Memory B cell (primary cell): ENCODE data around the gene STIP1.
A peak's percentile ranks its signal among the peaks of the same experiment; 100 is the strongest.

Experiments
- ATAC-seq: fragments of 150-1000 bp; cut with Tn5 transposase; 2 replicates; pipeline ENCODE4 v1.10.0; 2021; ENCODE audit warnings: low read depth, mild to moderate bottlenecking, moderate library complexity
- DNase-seq, 2 donors: peaks; one replicate each; pipeline ENCODE4 v3.0.0; 2022; ENCODE audit warnings: low spot score in 2 of 2
- H3K27ac Mint-ChIP-seq: one replicate; pipeline ENCODE4 v1.8.0; 2022; ENCODE audit warnings: mild to moderate bottlenecking, moderate library complexity, mixed read lengths
- H3K27me3 Mint-ChIP-seq: one replicate; pipeline ENCODE4 v1.8.0; 2022; ENCODE audit warnings: mixed read lengths
- H3K36me3 Mint-ChIP-seq: one replicate; pipeline ENCODE4 v1.8.0; 2022; ENCODE audit warnings: mild to moderate bottlenecking, mixed read lengths
- H3K4me1 Mint-ChIP-seq: one replicate; pipeline ENCODE4 v1.8.0; 2022; ENCODE audit warnings: mixed read lengths
- H3K4me3 Mint-ChIP-seq: one replicate; pipeline ENCODE4 v1.8.0; 2022; ENCODE audit warnings: mild to moderate bottlenecking, moderate library complexity, mixed read lengths
- H3K9me3 Mint-ChIP-seq: one replicate; pipeline ENCODE4 v1.8.0; 2022; ENCODE audit warnings: mixed read lengths

STIP1 gene

DNA sequence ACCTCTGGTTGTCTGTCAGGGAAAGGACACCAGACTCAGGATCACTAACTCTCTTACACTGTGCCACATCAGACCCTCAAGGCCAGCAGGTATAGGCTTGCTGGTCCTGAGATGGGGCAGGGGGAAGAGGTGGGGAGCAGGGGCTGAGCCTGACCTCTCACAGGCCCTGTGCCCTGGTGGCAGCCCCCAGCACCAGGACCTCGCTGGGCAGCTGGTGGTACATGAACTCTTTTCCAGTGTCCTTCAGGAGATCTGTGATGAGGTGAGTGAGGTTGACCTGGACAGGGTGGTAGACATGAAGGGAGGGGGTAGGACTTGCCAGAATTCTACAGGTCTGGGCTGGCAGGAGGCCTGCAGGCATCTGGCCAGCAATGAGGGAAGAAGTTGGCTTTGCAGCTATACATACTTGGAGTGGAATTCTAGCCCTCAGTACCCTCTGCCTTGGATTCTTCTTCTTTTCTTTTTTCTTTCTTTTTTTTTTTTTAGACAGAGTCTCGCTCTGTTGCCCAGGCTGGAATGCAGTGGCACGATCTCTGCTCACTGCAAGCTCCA, 41.5 kb downstream of the STIP1 start:
- Mint-ChIP-seq H3K4me1 (peaks cover 37% of the 10 kb centered on the region), H3K27me3 (no peaks in the 10 kb centered on the region), H3K4me3 (peak overlapping the region; percentile 94), H3K27ac (peak overlapping the region; percentile 89), H3K36me3 (no peaks in the 10 kb centered on the region), H3K9me3 (no peaks in the 10 kb centered on the region)
- DNase-seq = no peak
- ATAC-seq = no peak

DNA sequence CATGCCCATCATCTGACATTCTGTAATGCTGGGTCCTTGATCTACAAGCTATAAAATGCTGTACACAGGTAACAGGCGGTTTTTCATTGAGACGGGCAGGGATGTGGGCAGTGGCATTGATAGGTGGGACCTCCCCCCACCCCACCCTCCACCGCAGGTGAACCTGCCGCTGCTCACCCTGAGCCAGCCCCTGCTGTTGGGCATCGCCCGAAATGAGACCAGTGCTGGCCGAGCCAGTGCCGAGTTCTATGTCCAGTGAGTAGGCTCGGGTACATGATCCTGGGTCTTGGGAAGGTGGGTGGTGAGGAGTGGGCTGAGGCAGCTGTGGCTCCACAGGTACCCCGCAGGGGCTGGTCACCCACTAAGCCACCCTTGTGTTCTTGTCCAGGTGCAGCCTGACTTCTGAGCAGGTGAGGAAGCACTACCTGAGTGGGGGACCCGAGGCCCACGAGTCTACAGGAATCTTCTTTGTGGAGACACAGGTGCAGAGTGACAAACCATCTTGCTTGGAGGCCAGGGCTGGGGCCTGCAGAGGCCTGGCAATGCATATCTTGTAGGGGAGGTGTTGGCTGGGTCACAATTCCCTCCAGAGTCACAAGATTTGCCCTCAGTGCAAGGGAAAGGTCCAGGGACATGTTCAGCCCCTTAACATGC, 43.2 kb downstream of the STIP1 start:
- peaks cover 40% of the 10 kb centered on the region for H3K4me1 Mint-ChIP-seq

DNA sequence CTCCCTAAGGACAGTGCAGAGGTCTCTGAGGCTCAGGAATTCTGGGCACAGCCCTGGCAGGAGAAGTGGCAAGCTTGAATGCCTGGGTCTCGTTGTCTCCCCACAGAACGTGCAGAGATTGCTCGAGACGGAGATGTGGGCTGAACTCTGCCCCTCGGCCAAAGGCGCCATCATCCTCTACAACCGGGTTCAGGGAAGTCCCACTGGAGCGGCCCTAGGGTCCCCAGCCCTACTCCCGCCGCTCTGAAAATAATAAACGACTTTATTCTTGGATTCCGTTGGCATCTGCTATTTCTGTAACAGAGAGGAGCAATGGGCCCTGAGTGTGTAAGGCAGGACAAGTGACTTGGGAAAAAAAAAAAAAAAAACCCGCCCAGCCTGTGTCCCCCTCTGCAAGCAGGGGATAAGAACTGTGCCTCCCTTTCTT, 43.8 kb downstream of the STIP1 start:
- Mint-ChIP-seq H3K36me3 (no peaks in the 10 kb centered on the region), H3K9me3 (no peaks in the 10 kb centered on the region), H3K27me3 (no peaks in the 10 kb centered on the region), H3K4me1 (peaks cover 39% of the 10 kb centered on the region), H3K4me3 (peak overlapping the region; percentile 93), H3K27ac (peak overlapping the region; percentile 96)
- ATAC-seq (no peak), DNase-seq (no peak)

More for the DNA sequence above, 43.2 kb downstream of the STIP1 start:
- Mint-ChIP-seq H3K9me3 (no peaks in the 10 kb centered on the region), H3K36me3 (no peaks in the 10 kb centered on the region), H3K27me3 (no peaks in the 10 kb centered on the region), H3K4me3 (peak overlapping the region; percentile 93), H3K27ac (peak overlapping the region; percentile 96)
- DNase-seq (no peak), ATAC-seq (no peak)

DNA sequence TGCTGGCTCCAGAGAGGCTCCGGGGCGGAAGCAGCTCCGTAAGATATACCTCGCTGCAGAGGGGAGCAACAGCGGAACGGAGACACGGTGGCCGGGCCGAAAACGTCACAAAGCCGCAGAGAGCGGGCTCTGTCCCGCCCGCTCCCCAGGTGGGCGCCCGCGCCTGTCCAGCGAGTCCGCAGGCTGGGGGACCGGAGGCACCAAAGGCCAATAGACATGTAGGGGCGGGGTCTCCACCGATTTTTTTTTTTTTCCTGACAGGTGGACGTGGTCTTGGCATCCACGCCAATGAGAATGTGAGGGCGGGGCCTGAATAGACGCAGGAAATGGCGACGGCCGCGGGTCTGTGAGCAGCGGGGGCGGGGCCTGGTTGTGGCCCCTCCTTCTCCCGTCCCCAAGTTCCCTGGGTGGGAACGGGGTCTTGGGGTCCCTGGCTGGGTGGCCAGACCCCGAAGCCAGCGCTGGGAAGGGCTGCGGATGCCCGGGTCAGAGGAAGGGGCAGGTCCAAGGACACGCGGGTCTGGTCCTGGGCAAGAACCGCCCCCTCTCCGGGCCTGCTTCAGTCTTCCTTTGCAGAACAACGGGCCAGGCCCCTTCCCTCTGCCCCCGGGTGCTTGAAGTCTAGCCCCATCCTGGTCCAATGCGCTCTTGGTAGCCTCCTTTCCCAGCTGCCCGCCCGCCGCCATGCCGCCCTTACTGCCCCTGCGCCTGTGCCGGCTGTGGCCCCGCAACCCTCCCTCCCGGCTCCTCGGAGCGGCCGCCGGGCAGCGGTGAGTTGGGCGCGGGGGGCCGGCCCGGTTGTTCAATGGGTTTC, 44.4 kb downstream of the STIP1 start, which contains the start of gene DNAJC4:
DNAJC4 (plus strand) TSS at position 378 of the 814 bp plus-strand sequence; CDS start at position 685, 307 bp downstream.
- ATAC-seq = peak; percentile 52
- Mint-ChIP-seq H3K36me3 (no peaks in the 10 kb centered on the region), H3K4me1 (peaks cover 35% of the 10 kb centered on the region), H3K9me3 (no peaks in the 10 kb centered on the region), H3K27ac (peak within 1 kb of the TSS; percentile 96), H3K27me3 (no peaks in the 10 kb centered on the region), H3K4me3 (peak within 1 kb of the TSS; percentile 93)
- peak; percentile 86 to 89 for DNase-seq

DNA sequence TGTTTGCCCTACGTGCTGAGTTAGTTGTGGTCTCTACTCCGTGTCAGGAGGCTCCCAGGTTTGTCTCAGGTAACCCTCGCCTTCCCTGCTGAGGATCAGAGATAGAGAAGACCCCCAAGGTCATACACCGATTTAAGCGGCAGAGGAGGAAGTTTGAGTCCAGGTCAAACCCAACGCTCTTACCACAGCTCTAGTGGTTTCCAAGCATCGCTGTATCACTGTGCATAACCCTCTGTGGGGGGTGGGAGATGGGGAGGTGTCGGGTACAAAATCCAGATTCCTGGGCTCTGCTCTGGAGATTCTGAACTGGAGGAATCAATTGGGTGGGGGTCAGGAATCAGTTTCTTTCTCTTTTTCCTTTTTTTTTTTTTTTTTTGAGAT, 45.0 kb downstream of the STIP1 start:
- Mint-ChIP-seq H3K36me3 (no peaks in the 10 kb centered on the region), H3K4me1 (peaks cover 37% of the 10 kb centered on the region), H3K27me3 (no peaks in the 10 kb centered on the region)

DNA sequence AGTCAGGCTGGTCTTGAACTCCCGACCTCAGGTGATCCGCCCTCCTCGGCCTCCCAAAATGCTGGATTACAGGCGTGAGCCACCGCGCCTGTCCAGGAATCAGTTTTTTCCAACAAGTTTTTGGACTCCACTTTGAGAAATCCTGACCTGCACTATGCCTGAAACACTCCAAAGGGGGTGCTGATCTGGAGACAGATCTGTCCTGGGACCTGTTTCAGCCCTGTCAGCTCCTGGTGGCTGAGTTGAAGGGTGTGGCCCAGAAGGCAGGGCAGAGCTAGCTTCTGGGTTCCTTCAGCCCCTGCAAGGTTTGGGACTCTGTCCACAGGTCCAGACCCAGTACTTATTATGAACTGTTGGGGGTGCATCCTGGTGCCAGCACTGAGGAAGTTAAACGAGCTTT, 45.6 kb downstream of the STIP1 start:
- H3K4me3 Mint-ChIP-seq = peak overlapping the region; percentile 93
- peaks cover 37% of the 10 kb centered on the region for H3K4me1 Mint-ChIP-seq
- ATAC-seq (no peak), DNase-seq (no peak)
- H3K27ac Mint-ChIP-seq = peak overlapping the region; percentile 19
- H3K9me3 Mint-ChIP-seq = no peaks in the 10 kb centered on the region
- no peaks in the 10 kb centered on the region for H3K27me3 Mint-ChIP-seq
- no peaks in the 10 kb centered on the region for H3K36me3 Mint-ChIP-seq

More for the DNA sequence above, 45.0 kb downstream of the STIP1 start:
- no peaks in the 10 kb centered on the region for H3K9me3 Mint-ChIP-seq
- DNase-seq (no peak), ATAC-seq (no peak)
- H3K27ac Mint-ChIP-seq = peak overlapping the region; percentile 96
- H3K4me3 Mint-ChIP-seq = peak overlapping the region; percentile 93

DNA sequence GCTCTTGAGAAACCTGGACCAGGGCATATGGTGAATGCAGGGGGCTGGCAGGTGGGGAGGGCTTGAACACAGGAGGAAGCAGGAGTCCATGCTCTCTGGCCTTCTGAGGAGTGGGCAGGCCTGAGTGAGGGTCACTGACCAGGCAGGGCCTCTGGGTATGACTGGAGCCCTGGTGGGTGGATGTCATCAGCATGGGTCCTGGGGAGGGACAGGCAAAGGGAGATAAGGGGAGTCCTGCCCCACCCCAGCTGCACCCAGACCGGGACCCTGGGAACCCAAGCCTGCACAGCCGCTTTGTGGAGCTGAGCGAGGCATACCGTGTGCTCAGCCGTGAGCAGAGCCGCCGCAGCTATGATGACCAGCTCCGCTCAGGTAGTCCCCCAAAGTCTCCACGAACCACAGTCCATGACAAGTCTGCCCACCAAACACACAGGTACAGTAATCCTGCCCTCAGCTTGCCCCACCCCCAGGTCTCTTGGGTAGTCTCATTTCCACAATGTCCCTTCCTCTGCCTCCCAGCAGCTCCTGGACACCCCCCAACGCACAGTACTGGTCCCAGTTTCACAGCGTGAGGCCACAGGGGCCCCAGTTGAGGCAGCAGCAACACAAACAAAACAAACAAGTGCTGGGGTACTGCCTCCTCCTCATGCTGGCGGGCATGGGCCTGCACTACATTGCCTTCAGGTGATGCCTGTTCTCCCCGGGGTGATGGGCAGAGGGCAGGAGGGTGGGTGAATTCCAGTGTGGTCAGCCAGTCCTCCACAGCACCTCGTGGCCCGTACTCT, 46.4 kb downstream of the STIP1 start:
- no peak for ATAC-seq
- Mint-ChIP-seq H3K27ac (peak overlapping the region; percentile 19), H3K9me3 (no peaks in the 10 kb centered on the region), H3K4me1 (peaks cover 35% of the 10 kb centered on the region), H3K27me3 (no peaks in the 10 kb centered on the region), H3K4me3 (peak overlapping the region; percentile 56), H3K36me3 (no peaks in the 10 kb centered on the region)
- DNase-seq = no peak

DNA sequence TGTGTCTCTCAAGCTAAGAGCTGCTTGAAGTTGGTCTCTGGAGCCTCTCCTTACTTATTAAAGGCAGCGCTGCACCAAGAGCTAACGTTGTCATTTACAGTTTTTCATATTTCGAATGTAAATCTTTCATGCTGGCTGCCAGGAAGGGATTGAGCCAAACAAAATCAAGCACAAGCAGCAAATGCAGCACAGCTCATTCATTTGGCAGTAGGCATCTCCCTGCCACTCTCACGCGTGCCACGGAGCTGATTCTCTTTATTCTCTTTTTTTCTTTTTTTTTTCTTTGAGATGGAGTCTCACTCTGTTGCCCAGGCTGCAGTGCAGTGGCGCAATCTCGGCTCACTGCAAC, 47.0 kb downstream of the STIP1 start:
- Mint-ChIP-seq H3K27ac (no peak overlapping the region), H3K9me3 (no peaks in the 10 kb centered on the region), H3K27me3 (no peaks in the 10 kb centered on the region), H3K36me3 (peaks cover 4% of the 10 kb centered on the region), H3K4me3 (no peak overlapping the region), H3K4me1 (peaks cover 35% of the 10 kb centered on the region)
- ATAC-seq (no peak), DNase-seq (no peak)

DNA sequence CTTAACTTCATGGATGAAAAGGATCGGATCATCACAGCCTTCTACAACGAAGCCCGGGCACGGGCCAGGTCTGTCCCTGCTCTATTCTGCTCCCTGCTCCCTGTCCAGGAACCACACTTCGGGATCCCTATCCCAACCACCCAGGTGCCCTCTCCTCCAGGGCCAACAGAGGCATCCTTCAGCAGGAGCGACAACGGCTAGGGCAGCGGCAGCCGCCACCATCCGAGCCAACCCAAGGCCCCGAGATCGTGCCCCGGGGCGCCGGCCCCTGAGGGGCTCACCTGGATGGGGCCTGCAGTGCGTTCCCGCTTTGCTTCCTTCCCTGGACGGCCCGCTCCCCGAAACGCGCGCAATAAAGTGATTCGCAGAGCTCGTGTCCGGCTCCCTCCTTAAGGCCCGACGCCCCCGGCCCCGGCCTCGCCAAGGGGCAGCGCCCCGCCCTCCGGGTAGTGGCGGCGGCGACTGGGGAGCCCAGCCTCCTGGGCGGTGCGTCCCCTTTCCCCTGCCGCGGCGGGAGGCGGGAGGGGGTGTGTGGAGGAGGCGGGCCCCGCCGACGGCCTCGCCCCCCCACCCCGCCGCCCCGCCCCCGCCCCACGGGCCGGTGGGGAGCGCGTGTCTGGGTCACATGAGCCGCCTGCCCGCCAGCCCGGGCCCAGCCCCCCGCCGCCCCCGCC, 48.1 kb downstream of the STIP1 start, which contains the start of gene VEGFB:
VEGFB (plus strand) TSS at position 672 of the 674 bp plus-strand sequence. CDS start 250 bp downstream, outside the sequence.
- Mint-ChIP-seq H3K36me3 (peaks cover 6% of the 10 kb centered on the region), H3K4me3 (peak within 1 kb of the TSS; percentile 93), H3K27me3 (no peaks in the 10 kb centered on the region), H3K27ac (peak within 1 kb of the TSS; percentile 92), H3K9me3 (no peaks in the 10 kb centered on the region), H3K4me1 (peaks cover 44% of the 10 kb centered on the region)
- DNase-seq = peak in 1 of 2 donors; percentile 65
- ATAC-seq = peak; percentile 48

DNA sequence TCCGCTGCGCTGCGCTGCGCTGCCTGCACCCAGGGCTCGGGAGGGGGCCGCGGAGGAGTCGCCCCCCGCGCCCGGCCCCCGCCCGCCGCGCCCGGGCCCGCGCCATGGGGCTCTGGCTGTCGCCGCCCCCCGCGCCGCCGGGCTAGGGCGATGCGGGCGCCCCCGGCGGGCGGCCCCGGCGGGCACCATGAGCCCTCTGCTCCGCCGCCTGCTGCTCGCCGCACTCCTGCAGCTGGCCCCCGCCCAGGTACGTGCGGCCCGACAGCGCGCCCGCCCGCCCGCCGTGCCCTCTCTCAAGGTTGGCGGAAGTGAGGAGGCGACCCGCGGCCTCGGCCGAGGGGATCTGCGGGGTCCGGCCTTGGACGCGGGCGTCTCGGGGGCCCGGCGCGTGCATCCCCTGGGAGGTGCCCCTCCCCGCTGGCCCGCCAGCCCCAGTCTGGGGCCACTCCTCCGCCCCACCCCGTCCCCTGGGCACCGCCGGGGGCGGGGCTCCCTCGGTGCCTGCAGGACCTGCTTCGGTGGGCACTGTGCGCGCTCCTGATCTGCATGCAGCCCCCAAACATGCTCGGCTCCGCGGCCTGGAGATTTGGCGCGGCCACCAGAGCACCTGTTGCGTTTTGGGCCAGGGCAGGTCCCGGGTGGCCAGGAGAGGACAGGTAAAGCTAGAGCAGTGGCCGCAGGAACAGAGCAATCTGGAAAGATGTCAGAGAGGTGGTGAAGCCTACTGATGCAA, 48.8 kb downstream of the STIP1 start:
- peak overlapping the region; percentile 92 for H3K27ac Mint-ChIP-seq
- no peaks in the 10 kb centered on the region for H3K27me3 Mint-ChIP-seq
- H3K9me3 Mint-ChIP-seq = no peaks in the 10 kb centered on the region
- DNase-seq (peak in 1 of 2 donors; percentile 73), ATAC-seq (peak; percentile 50)
- peaks cover 6% of the 10 kb centered on the region for H3K36me3 Mint-ChIP-seq
- H3K4me3 Mint-ChIP-seq = peak overlapping the region; percentile 93
- H3K4me1 Mint-ChIP-seq = peaks cover 42% of the 10 kb centered on the region

DNA sequence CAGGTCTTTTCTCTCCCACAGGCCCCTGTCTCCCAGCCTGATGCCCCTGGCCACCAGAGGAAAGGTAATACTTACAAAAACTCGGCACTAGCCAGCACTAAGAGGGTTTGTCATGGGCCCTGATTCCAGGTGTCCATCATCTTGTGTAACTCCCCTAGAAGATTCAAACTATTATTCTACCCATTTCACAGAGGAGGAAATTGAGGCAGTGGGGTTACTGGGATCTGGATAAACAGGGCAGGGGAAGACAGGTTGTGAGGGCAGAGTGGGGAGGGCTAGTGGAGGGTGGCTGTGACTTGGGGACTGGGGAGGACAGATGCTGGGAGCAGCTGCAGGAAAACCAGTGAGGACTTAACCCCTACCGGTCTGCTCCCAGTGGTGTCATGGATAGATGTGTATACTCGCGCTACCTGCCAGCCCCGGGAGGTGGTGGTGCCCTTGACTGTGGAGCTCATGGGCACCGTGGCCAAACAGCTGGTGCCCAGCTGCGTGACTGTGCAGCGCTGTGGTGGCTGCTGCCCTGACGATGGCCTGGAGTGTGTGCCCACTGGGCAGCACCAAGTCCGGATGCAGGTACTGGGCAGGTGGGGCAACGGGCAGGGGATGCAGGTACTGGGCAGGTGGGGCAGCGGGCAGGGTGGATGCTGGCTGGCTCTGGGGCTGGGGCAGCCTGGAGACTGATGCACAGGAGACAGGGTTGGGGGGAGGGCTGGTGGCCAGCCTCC, 49.6 kb downstream of the STIP1 start:
- Mint-ChIP-seq H3K36me3 (peaks cover 6% of the 10 kb centered on the region), H3K27ac (peak overlapping the region; percentile 92), H3K9me3 (no peaks in the 10 kb centered on the region), H3K27me3 (no peaks in the 10 kb centered on the region), H3K4me1 (peaks cover 50% of the 10 kb centered on the region), H3K4me3 (peak overlapping the region; percentile 93)
- ATAC-seq (no peak), DNase-seq (no peak)

DNA sequence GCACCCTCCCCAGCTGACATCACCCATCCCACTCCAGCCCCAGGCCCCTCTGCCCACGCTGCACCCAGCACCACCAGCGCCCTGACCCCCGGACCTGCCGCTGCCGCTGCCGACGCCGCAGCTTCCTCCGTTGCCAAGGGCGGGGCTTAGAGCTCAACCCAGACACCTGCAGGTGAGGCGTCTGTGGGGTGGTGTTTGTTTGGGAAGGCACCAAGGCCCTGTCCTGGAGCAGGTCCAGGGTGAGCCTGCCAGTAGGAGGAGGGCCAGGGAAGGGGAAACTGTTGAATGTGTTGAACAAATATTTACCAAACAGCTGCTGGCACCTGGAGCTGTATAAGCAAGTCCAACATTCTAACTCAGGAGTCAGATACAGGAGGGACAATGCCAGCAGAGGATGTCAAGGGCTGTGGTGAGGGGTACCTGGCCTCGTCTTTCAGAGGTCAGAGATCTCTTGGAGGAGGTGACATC, 51.5 kb downstream of the STIP1 start:
- Mint-ChIP-seq H3K36me3 (peaks cover 6% of the 10 kb centered on the region), H3K27ac (peak overlapping the region; percentile 100)
- ATAC-seq = no peak

More for the DNA sequence above, 51.5 kb downstream of the STIP1 start:
- Mint-ChIP-seq H3K4me3 (peak overlapping the region; percentile 73), H3K4me1 (peaks cover 46% of the 10 kb centered on the region), H3K9me3 (no peaks in the 10 kb centered on the region), H3K27me3 (no peaks in the 10 kb centered on the region)
- no peak for DNase-seq
